Chondrocyte (in vitro differentiated cells): ENCODE results near the gene GPATCH11. TPM values are rescaled to one million over a fixed set of nuclear protein-coding genes. Genes with fewer than 3 reads are reported as not detected.

Experiments
- DNase-seq: peaks from one replicate; pipeline ENCODE4 v3.0.0; 2021; ENCODE audit warnings: mixed read lengths, low spot score
- H3K27ac Mint-ChIP-seq: one replicate; pipeline ENCODE4 v1.8.0; 2021; ENCODE audit warnings: mild to moderate bottlenecking, moderate library complexity, mixed read lengths; ENCODE audit not compliant: unreplicated experiment
- H3K27me3 Mint-ChIP-seq: 2 replicates; pipeline ENCODE4 v1.8.0; 2021; ENCODE audit warnings: low read depth, mixed read lengths
- H3K36me3 Mint-ChIP-seq: 2 replicates; pipeline ENCODE4 v1.8.0; 2021; ENCODE audit warnings: low read depth, mixed read lengths
- H3K4me1 Mint-ChIP-seq: 2 replicates; pipeline ENCODE4 v1.8.0; 2021; ENCODE audit warnings: low read depth, mild to moderate bottlenecking, mixed read lengths
- H3K4me3 Mint-ChIP-seq: one replicate; pipeline ENCODE4 v1.8.0; 2021; ENCODE audit warnings: mild to moderate bottlenecking, moderate library complexity, mixed read lengths; ENCODE audit not compliant: unreplicated experiment
- H3K9me3 Mint-ChIP-seq: 2 replicates; pipeline ENCODE4 v1.8.0; 2021; ENCODE audit warnings: low read depth, mixed read lengths
- CTCF ChIP-seq: fragments of 200-600 bp; sonication (generic); IDR thresholded peaks from 2 replicates; pipeline ENCODE4 v1.5.0; 2021; ENCODE audit warnings: antibody characterized with exemption, mild to moderate bottlenecking, moderate library complexity
- total RNA-seq: library from RNA; stranded (reverse); gene quantifications from 3 replicates; pipeline ENCODE4 v1.2.1, GENCODE V29; 2021

Gene GPATCH11
- total RNA-seq, 1 donor from 2014 or later = 6.4 TPM

- peaks cover 27% of the 10 kb centered on the region for H3K36me3 Mint-ChIP-seq
- H3K4me3 Mint-ChIP-seq = no peak overlapping the region
- no peaks in the 10 kb centered on the region for H3K4me1 Mint-ChIP-seq
These were observed 27.6 kb downstream of the GPATCH11 start for GRCh38 chr2:37111958-37112357.

GRCh38 chr2:37117566-37117965 is 33.2 kb downstream of the GPATCH11 start:
- Mint-ChIP-seq H3K4me3 (no peak overlapping the region), H3K27me3 (no peaks in the 10 kb centered on the region), H3K9me3 (no peaks in the 10 kb centered on the region), H3K36me3 (peaks cover 21% of the 10 kb centered on the region), H3K27ac (no peak overlapping the region), H3K4me1 (no peaks in the 10 kb centered on the region)
- no peak for TF ChIP-seq CTCF
- no peak for DNase-seq

More at GRCh38 chr2:37111958-37112357, 27.6 kb downstream of the GPATCH11 start:
- DNase-seq = no peak
- no peak for TF ChIP-seq CTCF
- H3K27ac Mint-ChIP-seq = no peak overlapping the region
- no peaks in the 10 kb centered on the region for H3K9me3 Mint-ChIP-seq
- no peaks in the 10 kb centered on the region for H3K27me3 Mint-ChIP-seq

- H3K27ac Mint-ChIP-seq = no peak overlapping the region
- H3K36me3 Mint-ChIP-seq = peaks cover 23% of the 10 kb centered on the region
- no peak overlapping the region for H3K4me3 Mint-ChIP-seq
- H3K9me3 Mint-ChIP-seq = no peaks in the 10 kb centered on the region
- TF ChIP-seq CTCF = no peak
- no peaks in the 10 kb centered on the region for H3K27me3 Mint-ChIP-seq
- H3K4me1 Mint-ChIP-seq = no peaks in the 10 kb centered on the region
- DNase-seq = no peak
These were observed 34.8 kb downstream of the GPATCH11 start for GRCh38 chr2:37119157-37119556.

- Mint-ChIP-seq H3K9me3 (no peaks in the 10 kb centered on the region), H3K27ac (no peak overlapping the region), H3K4me1 (no peaks in the 10 kb centered on the region), H3K4me3 (no peak overlapping the region), H3K36me3 (peaks cover 40% of the 10 kb centered on the region), H3K27me3 (no peaks in the 10 kb centered on the region)
- DNase-seq = no peak
- TF ChIP-seq CTCF = no peak
These were observed 41.1 kb downstream of the GPATCH11 start for GRCh38 chr2:37125416-37125815.

GRCh38 chr2:37132914-37133313 is 48.6 kb downstream of the GPATCH11 start:
- no peak overlapping the region for H3K4me3 Mint-ChIP-seq
- H3K27ac Mint-ChIP-seq = no peak overlapping the region
- no peaks in the 10 kb centered on the region for H3K4me1 Mint-ChIP-seq
- no peaks in the 10 kb centered on the region for H3K27me3 Mint-ChIP-seq
- TF ChIP-seq CTCF = no peak
- H3K9me3 Mint-ChIP-seq = no peaks in the 10 kb centered on the region
- peaks cover 43% of the 10 kb centered on the region for H3K36me3 Mint-ChIP-seq
- no peak for DNase-seq
